ENCODE results near the gene CORO6.

CORO6 gene

GRCh38 chr17:29576214-29577000 lies 46.3 kb downstream of the CORO6 start:
- DNase-seq = no peak

- no peak for DNase-seq
Observed at GRCh38 chr17:29575511-29576213, 47.0 kb downstream of the CORO6 start.

- DNase-seq = no peak
Observed at GRCh38 chr17:29574732-29575510, 47.8 kb downstream of the CORO6 start.

- no peak for DNase-seq
Observed at GRCh38 chr17:29573871-29574731, 48.6 kb downstream of the CORO6 start.

- no peak for DNase-seq
Observed at GRCh38 chr17:29573558-29573869, 49.2 kb downstream of the CORO6 start.

- DNase-seq = peak in 3 of 5 experiments; percentile 46 to 68 (median 46)
Observed at GRCh38 chr17:29572691-29573557, 49.8 kb downstream of the CORO6 start.

GRCh38 chr17:29571883-29572681 lies 50.6 kb downstream of the CORO6 start:
- no peak for DNase-seq

- DNase-seq = no peak
Observed at GRCh38 chr17:29571486-29571882, 51.2 kb downstream of the CORO6 start.

- no peak for DNase-seq
Observed at GRCh38 chr17:29570521-29570920, 52.2 kb downstream of the CORO6 start.

- no peak for DNase-seq
Observed at GRCh38 chr17:29569245-29569950, 53.3 kb downstream of the CORO6 start.

GRCh38 chr17:29568331-29569244 lies 54.1 kb downstream of the CORO6 start, which contains the start of gene TP53I13:
TSS of gene TP53I13 (plus strand) at chr17:29568701. CDS start at chr17:29568759, 58 bp downstream.
- peak; percentile 75 to 94 (median 83) for DNase-seq

GRCh38 chr17:29567554-29568330 lies 55.0 kb downstream of the CORO6 start:
- DNase-seq = peak; percentile 52 to 88 (median 70)

GRCh38 chr17:29567304-29567553 lies 55.5 kb downstream of the CORO6 start:
- DNase-seq = no peak

- DNase-seq = peak in 4 of 5 experiments; percentile 30 to 75 (median 50)
Observed at GRCh38 chr17:29566473-29567303, 56.0 kb downstream of the CORO6 start, which contains the start of gene ABHD15. TSS of gene ABHD15 (minus strand) at chr17:29567037. CDS start at chr17:29566966, 71 bp downstream.

GRCh38 chr17:29565643-29566472 lies 56.9 kb downstream of the CORO6 start:
- DNase-seq = peak in 4 of 5 experiments; percentile 31 to 82 (median 40)
